ENCODE data around the gene MBOAT7.

The MBOAT7 gene

GRCh38 chr19:54148158-54148557 lies 41.2 kb downstream of the MBOAT7 start:
- TF ChIP-seq, protein P1, sequence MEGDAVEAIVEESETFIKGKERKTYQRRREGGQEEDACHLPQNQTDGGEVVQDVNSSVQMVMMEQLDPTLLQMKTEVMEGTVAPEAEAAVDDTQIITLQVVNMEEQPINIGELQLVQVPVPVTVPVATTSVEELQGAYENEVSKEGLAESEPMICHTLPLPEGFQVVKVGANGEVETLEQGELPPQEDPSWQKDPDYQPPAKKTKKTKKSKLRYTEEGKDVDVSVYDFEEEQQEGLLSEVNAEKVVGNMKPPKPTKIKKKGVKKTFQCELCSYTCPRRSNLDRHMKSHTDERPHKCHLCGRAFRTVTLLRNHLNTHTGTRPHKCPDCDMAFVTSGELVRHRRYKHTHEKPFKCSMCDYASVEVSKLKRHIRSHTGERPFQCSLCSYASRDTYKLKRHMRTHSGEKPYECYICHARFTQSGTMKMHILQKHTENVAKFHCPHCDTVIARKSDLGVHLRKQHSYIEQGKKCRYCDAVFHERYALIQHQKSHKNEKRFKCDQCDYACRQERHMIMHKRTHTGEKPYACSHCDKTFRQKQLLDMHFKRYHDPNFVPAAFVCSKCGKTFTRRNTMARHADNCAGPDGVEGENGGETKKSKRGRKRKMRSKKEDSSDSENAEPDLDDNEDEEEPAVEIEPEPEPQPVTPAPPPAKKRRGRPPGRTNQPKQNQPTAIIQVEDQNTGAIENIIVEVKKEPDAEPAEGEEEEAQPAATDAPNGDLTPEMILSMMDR (IDR thresholded peaks at IDR 0.05; ENCODE audit: low read depth, low read length) = no peak
- no peak for DNase-seq (ENCODE audit: extremely low read depth, low read depth)

DNA sequence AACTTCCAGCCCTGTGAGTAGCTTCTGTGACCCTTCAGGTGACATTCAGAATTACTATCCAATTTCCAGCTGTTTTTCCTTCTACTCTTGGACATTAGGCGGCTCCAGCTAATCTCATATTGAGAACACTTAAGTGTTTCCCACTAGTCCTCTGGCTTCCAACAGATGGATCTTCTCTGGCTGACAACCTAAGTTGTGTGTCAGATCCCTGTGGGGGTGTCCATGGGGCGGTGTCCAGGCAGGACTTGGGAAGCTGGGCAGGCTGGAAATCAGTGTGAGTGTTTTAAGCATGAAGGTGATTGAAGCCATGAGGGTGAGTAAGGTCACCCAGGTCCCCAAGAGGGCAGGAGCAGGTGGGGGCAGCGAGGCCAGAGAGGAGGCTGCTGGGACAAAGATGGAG lies 41.7 kb downstream of the MBOAT7 start:
- TF ChIP-seq, protein P1 (IDR thresholded peaks at IDR 0.05; ENCODE audit: low read depth, low read length) = no peak
- no peak for DNase-seq (ENCODE audit: extremely low read depth, low read depth)

DNA sequence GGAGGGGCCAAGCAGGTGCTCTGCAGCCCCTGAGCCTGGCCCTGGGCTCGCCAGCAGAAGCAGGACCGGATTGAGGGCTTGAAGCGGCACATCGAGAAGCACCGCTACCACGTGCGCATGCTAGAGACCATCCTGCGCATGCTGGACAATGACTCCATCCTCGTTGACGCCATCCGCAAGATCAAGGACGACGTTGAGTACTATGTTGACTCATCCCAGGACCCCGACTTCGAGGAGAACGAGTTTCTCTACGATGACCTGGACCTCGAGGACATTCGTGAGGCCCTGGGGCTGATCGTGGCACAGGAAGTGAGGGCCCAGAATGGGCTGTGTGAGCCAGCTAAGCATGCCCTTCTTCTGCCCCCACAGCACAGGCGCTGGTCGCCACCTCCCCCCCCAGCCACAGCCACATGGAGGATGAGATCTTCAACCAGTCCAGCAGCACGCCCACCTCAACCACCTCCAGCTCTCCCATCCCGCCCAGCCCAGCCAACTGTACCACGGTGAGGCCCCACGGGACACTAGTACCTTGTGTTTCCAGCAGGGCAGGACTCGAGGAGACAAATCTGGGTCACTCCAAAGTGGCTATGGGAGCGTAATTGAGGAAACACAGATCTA lies 43.7 kb downstream of the MBOAT7 start:
- DNase-seq (ENCODE audit: extremely low read depth, low read depth) = no peak
- TF ChIP-seq, protein P1 (IDR thresholded peaks at IDR 0.05; ENCODE audit: low read depth, low read length) = no peak

- DNase-seq (ENCODE audit: extremely low read depth, low read depth) = no peak
- TF ChIP-seq, protein P1 (IDR thresholded peaks at IDR 0.05; ENCODE audit: low read depth, low read length) = no peak
These were observed 47.1 kb downstream of the MBOAT7 start for GRCh38 chr19:54142166-54142780.

DNA sequence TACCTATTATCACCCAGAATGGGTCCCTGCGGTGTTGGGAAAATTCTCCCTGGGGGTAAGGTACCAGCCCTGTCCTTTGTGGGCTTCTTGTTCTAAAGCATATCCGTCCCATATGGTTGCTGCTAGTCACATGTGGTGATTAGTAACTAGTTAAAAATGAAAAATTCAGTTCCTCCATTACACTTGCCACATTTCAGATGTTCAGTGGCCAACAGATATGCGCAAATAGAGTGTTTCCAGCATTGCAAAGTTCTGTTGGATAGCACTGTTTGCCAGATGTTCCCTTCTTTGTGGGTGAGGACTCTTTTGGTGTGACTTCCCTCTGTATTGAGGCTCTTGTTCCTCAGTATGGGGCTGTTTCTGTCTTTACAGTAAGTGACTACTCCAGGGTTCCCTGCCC lies 48.0 kb downstream of the MBOAT7 start:
- DNase-seq (ENCODE audit: extremely low read depth, low read depth) = no peak
- TF ChIP-seq, protein P1 (IDR thresholded peaks at IDR 0.05; ENCODE audit: low read depth, low read length) = no peak

DNA sequence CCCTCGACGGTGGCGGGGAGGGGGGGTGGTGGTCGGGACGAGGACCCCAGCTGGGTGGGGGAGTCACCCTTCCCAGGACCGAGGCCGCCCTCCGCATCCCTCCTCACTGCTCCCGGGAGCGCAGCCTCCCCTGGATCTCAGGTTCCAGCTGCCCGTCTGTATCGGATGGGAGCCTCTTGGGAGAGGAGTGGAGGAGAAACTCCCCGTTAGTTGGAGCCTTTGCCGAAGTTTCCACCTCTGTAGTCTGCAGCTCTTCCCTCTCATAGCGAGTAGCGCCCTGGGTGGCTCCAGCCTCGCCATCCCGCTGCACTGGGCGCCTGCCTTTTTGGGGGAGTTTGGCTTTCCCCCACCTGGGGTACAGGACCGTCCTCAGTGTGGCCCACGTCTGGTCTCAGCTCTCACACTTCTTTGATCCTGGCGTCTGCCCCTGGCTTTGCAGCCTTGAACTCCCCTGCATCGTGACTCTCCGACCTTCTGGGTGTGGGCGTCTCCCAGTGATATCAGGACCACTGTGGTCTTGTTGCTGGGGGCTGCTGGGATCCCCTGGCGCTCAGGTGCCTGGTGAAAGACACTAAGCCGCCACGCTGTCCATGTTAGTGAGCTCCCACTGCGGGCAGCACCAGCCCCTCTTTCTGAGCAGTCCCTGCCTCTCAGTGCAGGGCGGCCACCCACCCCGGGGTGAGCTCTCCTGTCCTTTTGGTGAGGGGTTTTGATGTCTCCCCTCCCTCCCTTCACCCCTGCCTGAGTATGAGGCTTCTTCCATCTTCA lies 50.7 kb downstream of the MBOAT7 start:
- TF ChIP-seq, protein P1 (IDR thresholded peaks at IDR 0.05; ENCODE audit: low read depth, low read length) = no peak
- no peak for DNase-seq (ENCODE audit: extremely low read depth, low read depth)

All from AG09319 (cell line).